Measurements from ENCODE around the gene NXF3. TPM values are rescaled to one million over a fixed set of nuclear protein-coding genes. Genes with fewer than 3 reads are reported as not detected.

NXF3 gene
- polyA plus RNA-seq, 1 experiment, result 0.93 TPM

- Histone ChIP-seq H3K36me3 (ENCODE audit: control insufficient read depth, insufficient read depth, low read length) (no peaks in the 10 kb centered on the region), H3K27me3 (ENCODE audit: control insufficient read depth, insufficient read depth, low read length) (no peaks in the 10 kb centered on the region), H3K4me3 (ENCODE audit: low read depth, low read length) (no peak overlapping the region)
- CTCF ChIA-PET, result no interaction called here
- DNase-seq (ENCODE audit: low read depth), result no peak
- TF ChIP-seq CTCF (IDR thresholded peaks at IDR 0.05; ENCODE audit: insufficient read depth, low read depth, low read length), result no peak
- POLR2A ChIA-PET, result no interaction called here
These were observed 8.5 kb upstream of the NXF3 start for GRCh38 chrX:103101299-103102042.

- ChIA-PET POLR2A (no interaction called here), CTCF (no interaction called here)
- TF ChIP-seq CTCF (IDR thresholded peaks at IDR 0.05; ENCODE audit: insufficient read depth, low read depth, low read length), result no peak
These were observed 7.5 kb upstream of the NXF3 start for GRCh38 chrX:103100484-103100883.

GRCh38 chrX:103099691-103100090 is 6.7 kb upstream of the NXF3 start:
- Histone ChIP-seq H3K27me3 (ENCODE audit: control insufficient read depth, insufficient read depth, low read length) (no peaks in the 10 kb centered on the region), H3K36me3 (ENCODE audit: control insufficient read depth, insufficient read depth, low read length) (no peaks in the 10 kb centered on the region), H3K4me3 (ENCODE audit: low read depth, low read length) (no peak overlapping the region)
- TF ChIP-seq CTCF (IDR thresholded peaks at IDR 0.05; ENCODE audit: insufficient read depth, low read depth, low read length), result no peak
- ChIA-PET POLR2A (no interaction called here), CTCF (no interaction called here)
- no peak for DNase-seq (ENCODE audit: low read depth)

More at GRCh38 chrX:103100484-103100883, 7.5 kb upstream of the NXF3 start:
- DNase-seq (ENCODE audit: low read depth), result no peak
- no peaks in the 10 kb centered on the region for H3K27me3 ChIP-seq (ENCODE audit: control insufficient read depth, insufficient read depth, low read length)
- no peak overlapping the region for H3K4me3 ChIP-seq (ENCODE audit: low read depth, low read length)
- no peaks in the 10 kb centered on the region for H3K36me3 ChIP-seq (ENCODE audit: control insufficient read depth, insufficient read depth, low read length)

GRCh38 chrX:103098488-103098887 is 5.5 kb upstream of the NXF3 start:
- ChIA-PET POLR2A (no interaction called here), CTCF (no interaction called here)
- H3K4me3 ChIP-seq (ENCODE audit: low read depth, low read length), result no peak overlapping the region
- TF ChIP-seq CTCF (IDR thresholded peaks at IDR 0.05; ENCODE audit: insufficient read depth, low read depth, low read length), result no peak
- no peaks in the 10 kb centered on the region for H3K27me3 ChIP-seq (ENCODE audit: control insufficient read depth, insufficient read depth, low read length)
- DNase-seq (ENCODE audit: low read depth), result no peak
- no peaks in the 10 kb centered on the region for H3K36me3 ChIP-seq (ENCODE audit: control insufficient read depth, insufficient read depth, low read length)

GRCh38 chrX:103081051-103081450 is 11.9 kb downstream of the NXF3 start:
- TF ChIP-seq CTCF (IDR thresholded peaks at IDR 0.05; ENCODE audit: insufficient read depth, low read depth, low read length), result no peak
- DNase-seq (ENCODE audit: low read depth), result no peak
- ChIA-PET POLR2A (no interaction called here), CTCF (no interaction called here)
- H3K4me3 ChIP-seq (ENCODE audit: low read depth, low read length), result no peak overlapping the region
- H3K36me3 ChIP-seq (ENCODE audit: control insufficient read depth, insufficient read depth, low read length), result no peaks in the 10 kb centered on the region
- H3K27me3 ChIP-seq (ENCODE audit: control insufficient read depth, insufficient read depth, low read length), result no peaks in the 10 kb centered on the region
